COLO829 (cell line): ENCODE results near the gene AGRN.
A peak's percentile ranks its signal among the peaks of the same experiment; 100 is the strongest.

ENCODE experiments used
- DNase-seq: peaks from one replicate; pipeline ENCODE4 v3.0.0; 2012; ENCODE audit warnings: low spot score

Gene AGRN

DNA sequence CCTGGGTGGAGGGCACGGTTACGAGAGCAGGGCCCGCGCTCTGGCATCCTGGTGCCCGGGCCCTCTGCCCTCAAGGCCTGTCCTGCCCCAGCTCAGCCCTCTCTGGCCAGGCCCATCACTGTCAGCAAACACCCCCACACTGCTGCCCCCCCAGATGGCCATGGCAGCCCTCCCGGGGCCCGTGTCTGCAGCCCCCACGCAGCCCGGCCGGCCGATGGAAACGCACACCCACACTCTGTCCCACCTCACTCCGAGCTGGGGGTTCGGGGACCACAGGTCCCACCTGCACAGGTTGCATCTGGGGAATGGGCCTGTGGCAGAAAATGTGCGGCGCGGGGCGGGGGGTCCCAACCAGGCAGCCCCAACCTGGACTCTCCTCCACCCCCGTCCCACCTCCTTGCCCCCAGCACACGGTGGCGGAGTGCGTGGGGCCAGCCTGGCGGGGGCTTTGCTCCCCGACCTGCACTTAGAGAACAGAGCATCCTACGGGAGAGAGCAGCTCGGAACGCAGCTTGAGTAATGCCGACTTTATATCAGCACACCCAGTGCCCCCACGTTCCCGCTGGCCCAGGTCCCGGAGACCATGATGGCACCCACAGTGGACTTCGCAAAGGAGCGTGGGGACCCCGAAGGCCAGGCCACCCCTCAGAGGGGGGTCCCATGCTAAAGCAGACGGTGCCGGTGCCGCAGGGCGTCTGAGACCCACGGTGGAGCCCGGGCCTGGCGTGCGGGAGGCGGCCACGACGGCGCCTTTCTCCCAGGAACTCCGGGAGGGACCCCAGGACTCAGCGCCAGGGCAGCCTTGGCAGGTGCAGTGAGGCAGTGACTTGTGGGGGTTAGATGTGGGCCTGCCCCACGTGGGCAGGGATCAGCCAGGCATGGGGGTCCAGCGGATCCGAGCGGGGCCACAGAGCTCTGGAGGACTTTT, 61.7 kb downstream of the AGRN start:
- DNase-seq, result no peak

DNA sequence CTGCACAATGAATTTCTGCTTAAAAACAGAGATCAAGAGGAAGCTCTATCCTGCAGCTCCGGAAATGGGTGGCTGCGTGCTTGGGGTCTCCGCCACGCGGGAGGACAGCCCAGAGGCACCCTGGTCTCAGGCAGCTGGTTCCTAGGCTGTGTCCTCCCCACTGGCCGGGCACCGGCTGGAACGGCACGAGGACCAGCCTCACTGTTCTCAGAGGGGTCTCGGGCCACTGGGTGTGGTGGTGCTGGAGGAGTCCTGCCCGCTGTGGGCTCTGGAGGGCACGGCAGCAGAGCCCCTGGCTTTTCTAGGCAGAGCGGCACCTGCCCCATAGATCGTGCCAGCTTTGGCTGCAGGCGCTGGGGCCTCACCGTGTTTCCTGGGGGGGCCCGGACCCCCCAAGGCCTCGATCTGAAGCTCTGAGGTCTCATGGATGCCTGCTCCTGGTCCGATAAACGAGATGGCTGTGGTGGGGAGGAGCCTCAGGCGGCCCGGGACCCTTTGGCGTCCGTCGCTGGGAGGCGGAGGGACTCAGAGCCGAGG, 62.4 kb downstream of the AGRN start:
- no peak for DNase-seq

DNA sequence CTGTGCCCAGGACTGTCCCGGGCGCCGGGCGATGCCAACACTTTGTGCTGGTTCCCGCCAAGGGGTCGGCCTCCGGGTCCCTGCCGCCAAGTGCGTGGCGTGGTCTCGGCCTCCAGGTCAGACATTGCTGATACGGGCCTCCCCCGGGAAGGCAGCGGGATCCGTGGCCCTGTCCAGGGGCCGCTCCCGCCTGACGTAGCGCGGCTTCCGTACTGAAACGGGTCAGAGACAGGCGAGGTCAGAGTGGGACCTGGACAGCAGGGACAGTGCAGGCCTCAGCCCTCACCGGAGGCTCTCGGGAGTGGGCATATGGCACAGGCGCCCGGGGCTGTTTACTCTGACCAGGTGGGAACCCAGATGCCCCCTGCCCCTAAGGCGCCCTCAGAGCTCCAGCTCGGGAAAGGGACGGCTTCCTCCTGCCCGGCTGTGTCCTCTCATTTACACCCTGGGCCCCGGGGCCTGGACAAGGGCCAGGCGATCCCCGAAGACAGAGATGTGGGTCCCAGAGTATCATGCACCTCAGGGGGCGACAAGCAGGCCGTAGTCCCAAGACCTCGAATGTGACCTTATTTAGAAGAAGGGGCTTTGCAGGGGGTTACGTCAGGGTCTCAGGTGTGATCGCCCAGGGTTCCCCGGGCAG, 63.0 kb downstream of the AGRN start:
- DNase-seq, result no peak

DNA sequence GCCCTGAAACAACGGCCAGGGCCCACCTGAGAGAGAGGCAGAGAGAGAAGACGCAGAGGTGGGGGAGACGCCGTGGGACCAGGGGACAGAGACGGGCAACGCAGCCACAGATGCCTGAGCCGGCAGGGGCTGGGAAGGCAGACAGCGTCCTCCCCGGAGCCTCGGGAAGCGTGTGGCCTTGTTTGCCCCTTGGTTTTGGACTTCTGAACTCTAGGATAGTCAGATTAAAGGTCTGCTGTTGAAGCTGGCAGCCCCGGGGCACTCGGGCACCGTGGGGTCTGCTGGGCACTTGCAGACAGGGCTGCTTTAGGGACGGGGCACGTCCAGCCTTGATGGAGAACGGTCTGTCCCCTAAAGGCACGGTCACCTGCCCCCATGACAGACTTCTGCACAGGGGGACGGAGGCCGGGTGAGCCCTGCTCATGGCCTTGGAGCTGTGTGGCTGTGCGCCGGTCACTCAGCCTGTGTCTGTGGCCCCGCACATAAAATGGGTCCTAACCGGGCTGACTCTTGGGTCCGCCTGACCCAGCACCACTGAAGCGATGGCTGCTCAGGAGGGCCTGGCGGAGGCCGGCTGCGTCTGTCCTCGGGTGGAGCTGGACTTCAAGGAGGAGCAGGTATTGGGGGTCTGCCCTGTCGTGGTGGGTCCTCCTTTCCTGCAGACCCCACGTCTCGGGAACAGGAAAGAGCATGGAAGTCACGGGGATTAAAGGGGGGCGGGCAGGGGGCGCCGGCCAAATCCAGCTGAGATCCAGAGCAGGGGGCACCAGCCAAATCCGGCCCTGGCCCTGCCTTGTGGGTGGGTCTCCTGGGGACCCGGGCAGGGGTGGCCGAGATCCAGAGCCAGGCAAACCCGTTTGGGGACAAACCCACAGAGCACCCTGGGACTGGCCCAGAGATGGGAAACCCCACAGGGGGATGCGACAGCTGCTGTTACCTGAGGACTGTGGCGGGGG, 63.8 kb downstream of the AGRN start:
- DNase-seq, result no peak

DNA sequence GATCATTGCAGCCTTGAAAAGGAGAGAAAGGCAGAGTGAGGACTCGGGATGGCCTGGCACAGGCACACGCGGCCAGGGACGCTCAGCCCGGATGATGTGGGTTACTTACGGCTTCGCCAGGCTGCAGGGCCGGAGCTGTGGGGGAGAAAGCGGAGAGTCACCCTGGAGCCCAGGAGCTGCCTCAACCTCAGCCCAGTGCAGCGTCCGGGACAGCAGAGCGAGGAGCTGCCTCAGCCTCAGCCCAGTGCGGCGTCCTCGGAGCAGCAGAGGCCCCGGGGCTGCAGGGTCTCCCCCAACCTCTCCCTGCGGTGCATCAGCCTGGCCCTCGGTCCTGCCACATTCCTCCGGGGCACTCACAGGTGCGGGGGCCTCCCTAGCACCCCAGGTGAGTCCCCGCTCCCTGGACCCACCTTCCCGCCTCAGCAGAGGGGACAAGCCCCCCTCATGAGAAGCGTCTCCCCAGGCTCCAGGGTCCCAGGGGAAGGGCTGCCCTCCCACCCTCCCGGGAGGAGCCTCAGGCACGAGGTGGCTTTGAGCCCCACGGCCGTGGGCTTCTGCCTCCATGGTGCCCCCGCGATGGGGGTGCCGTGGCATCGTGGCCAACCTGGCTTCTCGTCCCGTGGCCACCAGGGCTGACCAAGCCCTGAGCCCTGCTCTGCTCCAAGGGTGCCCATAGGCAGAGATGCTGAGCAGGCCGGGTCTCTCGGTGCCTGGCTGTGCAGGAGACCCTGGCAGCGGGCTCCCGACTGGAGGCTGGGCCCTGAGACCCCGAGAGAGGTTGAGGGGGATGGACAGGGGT, 64.7 kb downstream of the AGRN start:
- no peak for DNase-seq

DNA sequence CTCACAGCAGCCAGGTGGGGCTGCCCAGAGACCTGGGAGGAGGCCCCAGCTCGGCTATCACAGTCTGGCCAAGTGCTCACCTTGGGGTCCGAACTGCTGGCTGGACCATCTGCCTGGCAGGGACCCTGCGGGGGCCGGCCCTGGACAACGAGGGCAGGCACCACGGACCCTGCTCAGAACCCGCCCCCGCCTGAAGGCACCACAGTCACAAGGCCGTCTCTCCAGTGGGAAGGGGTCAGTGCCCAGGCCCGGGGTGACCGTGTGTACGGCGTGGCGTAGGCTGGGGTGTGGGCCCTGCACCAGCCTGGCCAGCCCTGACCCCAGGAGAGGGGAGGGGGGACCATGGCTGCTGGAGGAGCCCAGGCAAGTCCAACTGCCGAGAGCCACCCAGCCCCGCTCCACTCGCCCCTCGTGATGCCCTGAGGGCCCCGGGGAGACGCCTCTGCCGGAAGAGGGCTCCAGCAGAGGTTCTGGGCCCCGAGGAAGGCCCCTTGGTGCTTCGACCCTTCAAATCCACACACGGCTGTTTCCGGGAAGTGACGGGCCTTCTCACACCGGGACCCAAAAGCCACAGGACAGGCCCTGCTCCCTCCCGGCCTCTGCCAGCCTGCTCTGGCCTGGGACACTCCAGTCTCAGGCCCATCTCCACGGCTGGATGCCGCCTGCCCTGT, 65.4 kb downstream of the AGRN start:
- DNase-seq, result no peak

DNA sequence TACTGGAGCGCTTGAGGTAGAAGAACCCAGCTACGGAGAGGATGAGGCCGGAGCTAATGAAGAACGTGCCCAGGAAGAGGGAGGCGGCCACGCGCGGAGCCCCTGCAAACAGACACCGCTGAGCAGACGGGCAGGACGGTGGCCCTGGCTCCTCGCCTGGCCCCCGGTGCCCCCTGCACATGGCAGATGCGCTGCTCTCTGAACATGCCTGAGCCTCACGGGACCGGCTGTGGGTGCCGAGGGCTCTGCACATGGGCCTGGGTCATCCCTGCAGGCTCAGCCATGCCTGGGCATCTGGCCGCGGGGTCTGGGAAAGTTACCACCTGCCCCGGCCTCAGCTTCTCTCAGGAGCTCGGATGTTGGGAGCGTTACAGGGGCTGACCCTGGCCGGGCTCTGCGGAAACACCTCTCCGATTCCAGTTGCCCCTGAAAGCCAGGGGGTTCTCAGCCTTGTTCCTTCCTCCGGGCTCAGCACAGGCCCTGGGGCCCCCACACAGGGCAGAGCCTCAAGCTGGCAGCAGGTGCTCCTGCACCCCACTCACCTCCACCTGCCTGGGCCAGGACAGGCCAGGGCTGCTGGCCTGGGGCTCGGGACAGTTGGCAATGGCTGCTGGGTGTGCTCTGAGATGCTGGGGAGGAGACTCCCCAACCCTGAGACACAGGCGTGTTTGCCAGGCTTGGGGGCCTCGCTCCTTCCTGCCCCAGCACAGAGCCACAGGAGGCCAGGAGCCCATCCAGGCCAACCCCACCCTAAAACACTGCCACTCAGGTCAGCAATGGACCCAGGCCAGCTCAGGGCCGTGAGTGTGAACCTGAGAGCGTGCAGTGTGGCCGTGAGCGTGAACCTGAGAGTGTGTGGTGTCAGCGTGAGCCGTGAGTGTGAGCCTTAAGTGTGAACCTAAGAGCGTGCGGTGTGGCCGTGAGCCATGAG, 66.3 kb downstream of the AGRN start:
- no peak for DNase-seq

DNA sequence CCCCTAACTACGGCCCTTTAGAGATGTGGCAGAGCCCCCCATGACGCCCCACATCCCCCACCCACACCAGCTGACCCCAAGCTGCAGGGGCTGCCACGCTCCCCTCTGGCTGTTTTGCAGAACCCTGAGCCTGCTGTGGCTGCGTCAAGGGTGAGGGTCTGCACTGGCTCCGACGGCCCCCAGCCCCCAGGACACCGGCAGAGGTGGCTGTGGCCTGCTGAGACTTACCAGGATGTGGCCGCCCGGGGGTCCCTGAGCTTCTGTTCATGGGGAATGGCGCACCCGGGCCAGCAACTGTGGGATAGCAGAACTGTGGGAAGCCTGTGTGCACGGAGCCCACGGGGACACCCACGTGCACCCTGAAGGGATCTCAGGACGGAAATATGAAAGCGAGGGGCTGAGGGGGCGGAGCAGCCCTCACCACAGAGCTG, 67.0 kb downstream of the AGRN start:
- no peak for DNase-seq

DNA sequence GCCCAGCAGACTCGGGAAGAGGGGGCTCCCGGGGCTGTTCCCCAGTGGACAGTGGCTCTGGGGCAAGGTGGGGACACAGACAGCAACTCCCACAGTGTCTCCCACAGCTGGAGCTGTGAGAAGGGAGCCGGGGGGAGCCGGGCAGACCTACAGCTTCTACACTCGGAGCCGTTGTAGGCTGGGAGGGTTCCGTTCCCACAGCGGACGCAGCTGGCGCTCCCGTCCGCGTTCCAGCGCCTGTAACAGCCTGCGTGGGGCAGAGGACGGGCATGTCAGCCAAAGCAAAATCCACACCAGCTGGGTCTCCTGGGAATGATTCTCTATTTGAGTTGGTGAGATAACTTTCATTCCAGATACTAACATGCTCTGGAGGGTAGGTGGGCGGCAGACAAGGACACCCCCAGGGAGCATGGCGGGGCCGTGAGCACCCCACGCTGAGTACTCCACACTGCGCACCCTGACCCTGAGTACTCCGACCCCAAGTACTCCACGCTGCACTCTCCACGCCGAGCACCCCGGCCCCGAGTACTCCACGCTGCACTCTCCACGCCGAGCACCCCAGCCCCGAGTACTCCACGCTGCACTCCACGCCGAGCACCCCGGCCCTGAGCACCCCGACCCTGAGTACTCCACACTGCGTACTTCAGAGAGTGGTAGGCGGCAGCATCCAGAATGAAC, 67.6 kb downstream of the AGRN start:
- no peak for DNase-seq

DNA sequence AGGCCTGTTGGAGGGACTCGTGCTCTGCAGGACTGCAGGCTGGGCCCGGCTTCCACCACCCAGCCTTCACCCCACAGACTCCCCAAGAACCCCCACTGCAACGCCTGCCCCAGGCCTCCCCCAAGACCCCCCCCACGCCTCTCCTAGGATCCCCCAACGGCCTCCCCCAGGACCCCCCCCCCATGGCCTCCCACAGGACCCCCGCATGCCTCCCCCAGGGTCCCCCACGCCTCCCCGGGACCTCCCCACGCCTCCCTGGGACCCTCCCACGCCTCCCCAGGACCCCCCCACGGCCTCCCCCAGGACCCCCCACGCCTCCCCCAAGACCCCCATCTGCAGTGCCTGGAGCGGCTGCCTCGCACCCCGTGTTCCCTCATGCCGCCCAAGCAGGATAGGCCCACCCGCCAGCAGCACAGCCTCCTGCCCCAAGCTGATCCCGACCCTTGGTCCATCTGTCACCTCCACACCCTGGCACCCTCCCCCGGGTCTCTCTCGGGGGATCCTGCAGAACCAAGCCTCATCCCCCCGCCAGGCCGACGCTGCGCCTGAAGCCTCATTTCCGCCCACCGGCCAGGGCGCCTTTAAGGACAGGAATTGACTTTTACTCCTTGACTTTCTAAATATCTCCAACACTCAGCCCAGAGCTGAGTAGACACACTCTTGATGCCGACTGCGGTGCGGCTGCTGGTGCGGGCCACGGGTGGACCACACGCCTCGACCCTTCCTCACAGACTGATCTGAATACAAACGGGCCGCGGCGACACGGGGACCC, 68.3 kb downstream of the AGRN start:
- DNase-seq, result no peak

DNA sequence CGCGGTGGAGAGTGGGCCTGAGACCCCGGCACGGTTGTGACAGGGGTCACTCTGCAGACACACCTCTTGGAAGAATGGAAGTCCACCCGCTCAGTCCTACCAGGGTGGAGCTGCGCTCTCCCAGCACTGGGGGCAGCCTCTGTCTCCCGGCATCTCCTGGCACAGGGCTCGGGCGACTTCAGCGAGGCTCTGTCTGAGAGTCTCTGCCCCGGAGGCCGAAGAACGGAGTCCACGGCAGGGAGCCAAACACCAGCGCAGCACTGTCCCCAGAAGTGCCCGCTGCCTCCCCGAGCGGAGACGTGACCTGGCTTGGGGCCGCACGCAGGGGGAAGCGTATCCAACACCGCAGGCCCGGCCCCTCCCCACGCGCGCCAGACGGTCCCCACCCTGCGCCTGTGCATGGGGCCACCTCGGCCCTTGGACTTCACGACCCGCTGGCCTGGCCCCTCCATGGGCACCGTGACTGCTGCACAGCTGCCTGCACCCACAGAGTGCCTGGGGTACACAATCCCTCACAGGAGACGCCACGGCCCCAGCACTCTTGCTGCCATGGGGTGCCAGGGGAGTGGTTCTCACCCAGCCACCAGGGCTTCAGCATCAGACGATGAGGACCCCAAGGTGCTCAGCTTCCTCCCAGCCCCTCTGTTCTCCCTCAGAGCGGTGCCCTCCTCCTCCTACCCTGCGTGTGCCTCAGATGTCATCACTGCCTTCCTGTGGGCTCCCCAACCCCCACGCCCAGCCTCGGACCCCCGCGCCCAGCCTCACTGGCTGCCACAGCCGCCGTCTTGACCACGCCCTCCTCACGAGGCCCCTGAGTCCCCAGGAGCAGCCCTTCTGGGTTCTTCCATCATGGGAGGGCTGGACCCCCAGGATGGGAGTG, 69.1 kb downstream of the AGRN start:
- DNase-seq, result no peak

DNA sequence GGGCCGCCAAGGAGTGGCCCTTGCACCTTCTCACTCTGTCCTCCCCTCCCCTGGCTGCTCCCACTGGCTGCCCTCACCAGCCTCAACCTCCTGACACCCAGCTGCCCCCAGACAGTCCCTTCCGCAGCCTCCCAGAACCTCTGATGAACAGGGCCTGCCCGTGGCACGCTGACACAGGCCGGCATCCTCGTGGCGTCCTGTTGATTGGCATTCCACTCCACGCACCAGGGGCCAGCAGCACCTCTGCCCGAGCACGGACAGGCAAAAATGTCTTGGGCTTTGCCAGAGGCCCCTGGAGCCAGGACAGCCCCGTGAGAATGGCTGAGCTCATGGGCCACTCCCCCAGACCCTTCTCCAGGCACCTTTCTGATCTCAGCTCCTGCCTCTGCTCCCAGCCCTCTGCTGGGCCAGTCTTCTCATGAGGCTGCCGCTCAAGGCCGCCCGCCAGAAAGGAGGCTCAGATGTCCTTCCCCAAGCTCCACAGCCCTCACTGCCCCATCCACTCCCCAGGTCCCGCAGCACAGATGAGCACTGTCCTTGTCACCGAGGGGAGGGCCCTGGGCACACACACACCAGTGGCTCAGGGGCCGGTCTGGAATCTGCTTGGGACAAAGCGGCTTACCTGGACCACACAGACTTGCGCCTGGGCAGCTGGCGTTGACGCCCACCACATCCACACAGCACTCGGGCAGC, 70.0 kb downstream of the AGRN start:
- DNase-seq, result no peak

DNA sequence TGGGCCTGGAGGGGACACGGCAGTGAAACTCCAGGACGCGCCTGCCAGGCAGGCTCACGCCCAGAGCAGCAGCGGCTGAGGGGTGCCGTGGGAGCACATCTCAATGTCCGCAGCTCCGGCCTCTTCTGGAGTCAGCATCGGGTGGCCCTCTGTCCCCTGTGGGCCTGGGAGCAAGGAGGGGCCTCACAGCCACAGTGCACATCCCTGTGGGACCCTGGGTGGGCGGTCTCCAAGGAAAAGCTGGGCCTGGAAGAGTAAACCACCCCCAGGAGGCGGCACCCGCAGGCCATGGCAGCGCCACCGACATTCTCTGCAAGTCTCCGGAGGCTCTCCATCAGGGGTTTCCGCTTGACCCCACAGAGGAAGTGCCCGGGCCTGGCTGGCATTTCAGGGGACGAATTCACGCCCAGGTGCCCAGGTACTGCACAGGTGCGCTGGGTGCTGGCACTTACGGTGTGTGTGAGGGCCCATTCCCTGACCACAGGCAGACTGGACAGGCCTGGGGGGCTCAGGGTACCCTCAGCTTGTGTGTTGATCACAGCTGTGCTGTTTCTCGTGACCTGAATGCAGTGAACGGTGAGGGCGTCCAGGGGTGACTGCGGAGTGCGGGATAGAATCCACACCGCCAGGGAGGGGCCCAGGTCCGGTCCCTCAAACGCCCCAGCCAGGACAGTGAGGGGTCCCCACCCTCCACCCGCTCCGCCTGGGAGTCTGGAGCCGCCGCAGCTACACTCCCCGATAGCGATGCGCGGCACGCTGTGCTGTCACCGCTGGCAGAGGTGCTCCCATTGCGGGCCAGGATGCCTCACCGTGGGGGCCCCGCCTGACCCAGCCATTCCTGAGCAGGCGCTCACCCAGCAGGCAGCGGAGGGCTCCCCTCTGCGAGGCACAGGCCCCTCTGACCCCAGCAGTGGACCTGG, 70.8 kb downstream of the AGRN start:
- no peak for DNase-seq

DNA sequence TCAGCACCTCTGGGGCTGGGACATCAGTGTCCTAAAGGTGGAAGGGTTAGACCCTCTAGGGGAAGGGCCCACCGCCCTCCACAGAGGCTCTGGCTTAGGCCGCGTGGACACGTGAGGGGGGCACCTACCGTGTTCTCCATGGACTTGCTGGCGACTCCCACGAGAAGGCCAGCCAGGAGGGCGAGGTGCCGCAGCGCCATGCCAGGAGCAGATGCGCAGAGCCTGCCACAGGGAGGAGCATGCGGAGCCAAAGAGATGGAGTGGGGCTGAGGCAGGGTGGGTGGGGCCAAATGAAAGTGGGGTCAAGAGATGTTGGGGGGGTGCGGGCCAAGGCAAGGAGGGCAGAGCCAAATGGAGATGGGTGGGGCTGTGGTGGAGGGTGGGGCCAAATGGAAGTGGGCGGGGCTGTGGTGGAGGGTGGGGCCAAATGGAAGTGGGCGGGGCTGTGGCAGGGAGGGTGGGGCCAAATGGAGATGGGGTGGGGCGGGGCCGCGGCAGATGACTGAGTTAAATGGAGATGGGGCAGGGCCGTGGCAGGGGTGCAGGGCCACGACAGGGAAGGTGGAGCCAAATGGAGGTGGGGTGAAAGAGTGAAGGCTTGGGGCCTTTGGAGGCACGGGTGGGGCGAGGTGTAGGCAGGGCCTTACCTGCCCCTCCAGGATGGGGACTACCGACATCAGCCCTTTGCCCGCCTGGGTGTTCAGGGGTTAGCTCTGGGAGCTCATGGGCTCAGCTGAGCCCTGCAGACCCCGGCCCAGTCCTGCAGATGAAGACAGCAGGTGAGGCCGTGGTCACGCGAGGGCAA, 71.6 kb downstream of the AGRN start:
- DNase-seq, result peak; percentile 21
